ENCODE measurements around the gene GZMA. TPM values are rescaled to one million over a fixed set of nuclear protein-coding genes. Genes with fewer than 3 reads are reported as not detected.

The GZMA gene
- total RNA-seq, 6 experiments from 2014 or later: not detected

DNA sequence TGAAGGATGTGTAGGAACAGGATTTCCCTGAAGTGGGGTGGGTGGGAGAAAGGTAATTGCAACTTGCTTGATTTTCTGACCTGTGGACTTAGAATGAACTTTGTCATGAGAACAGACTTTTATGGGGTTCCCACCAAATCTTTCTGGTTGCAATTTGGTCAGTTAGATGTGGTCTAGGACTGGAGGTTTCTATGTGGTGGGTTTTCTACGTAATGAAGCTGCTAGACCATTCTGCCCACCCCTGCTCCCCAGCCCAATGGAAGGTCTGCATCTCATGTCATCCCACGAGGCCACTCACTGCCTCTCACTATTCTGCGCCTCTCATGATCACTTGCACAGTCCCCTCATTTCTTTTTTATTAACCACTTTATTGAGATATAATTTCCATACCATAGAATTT, 37.9 kb upstream of the GZMA start:
- Mint-ChIP-seq H3K36me3 (ENCODE audit: low read depth) (no peaks in the 10 kb centered on the region), H3K4me1 (ENCODE audit: low read depth) (peaks cover 50% of the 10 kb centered on the region), H3K27me3 (ENCODE audit: insufficient read depth) (no peaks in the 10 kb centered on the region), H3K4me3 (peak overlapping the region; percentile 63; the same call in 1 of the 2 replicates), H3K27ac (peak overlapping the region; percentile 78), H3K9me3 (no peaks in the 10 kb centered on the region)
- no peak for DNase-seq
- TF ChIP-seq, protein P1, sequence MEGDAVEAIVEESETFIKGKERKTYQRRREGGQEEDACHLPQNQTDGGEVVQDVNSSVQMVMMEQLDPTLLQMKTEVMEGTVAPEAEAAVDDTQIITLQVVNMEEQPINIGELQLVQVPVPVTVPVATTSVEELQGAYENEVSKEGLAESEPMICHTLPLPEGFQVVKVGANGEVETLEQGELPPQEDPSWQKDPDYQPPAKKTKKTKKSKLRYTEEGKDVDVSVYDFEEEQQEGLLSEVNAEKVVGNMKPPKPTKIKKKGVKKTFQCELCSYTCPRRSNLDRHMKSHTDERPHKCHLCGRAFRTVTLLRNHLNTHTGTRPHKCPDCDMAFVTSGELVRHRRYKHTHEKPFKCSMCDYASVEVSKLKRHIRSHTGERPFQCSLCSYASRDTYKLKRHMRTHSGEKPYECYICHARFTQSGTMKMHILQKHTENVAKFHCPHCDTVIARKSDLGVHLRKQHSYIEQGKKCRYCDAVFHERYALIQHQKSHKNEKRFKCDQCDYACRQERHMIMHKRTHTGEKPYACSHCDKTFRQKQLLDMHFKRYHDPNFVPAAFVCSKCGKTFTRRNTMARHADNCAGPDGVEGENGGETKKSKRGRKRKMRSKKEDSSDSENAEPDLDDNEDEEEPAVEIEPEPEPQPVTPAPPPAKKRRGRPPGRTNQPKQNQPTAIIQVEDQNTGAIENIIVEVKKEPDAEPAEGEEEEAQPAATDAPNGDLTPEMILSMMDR (IDR thresholded peaks at IDR 0.05): no peak

DNA sequence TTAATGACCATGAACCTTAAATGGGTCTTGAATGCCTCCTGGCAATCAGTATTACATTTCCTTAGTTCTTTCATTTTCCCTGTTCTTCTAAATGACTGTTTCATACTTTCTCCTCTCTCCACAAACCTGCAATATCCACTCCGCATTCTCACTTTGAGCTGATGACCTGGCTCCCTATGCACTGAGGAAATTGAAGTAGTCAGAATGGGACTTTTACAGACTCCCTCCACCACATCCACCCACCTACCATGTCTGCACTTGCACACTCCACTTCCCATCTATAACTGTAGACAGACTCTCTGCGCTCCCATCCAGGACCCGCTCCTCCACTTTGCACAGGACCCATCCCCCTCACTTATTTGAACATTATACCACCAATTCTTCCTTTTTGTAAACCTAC, 36.2 kb upstream of the GZMA start:
- Mint-ChIP-seq H3K4me1 (ENCODE audit: low read depth) (peaks cover 50% of the 10 kb centered on the region), H3K9me3 (no peaks in the 10 kb centered on the region), H3K4me3 (no peak overlapping the region), H3K27ac (no peak overlapping the region), H3K36me3 (ENCODE audit: low read depth) (no peaks in the 10 kb centered on the region), H3K27me3 (ENCODE audit: insufficient read depth) (no peaks in the 10 kb centered on the region; the same call in 1 of the 2 replicates)
- DNase-seq: no peak
- TF ChIP-seq, protein P1 (IDR thresholded peaks at IDR 0.05): no peak

DNA sequence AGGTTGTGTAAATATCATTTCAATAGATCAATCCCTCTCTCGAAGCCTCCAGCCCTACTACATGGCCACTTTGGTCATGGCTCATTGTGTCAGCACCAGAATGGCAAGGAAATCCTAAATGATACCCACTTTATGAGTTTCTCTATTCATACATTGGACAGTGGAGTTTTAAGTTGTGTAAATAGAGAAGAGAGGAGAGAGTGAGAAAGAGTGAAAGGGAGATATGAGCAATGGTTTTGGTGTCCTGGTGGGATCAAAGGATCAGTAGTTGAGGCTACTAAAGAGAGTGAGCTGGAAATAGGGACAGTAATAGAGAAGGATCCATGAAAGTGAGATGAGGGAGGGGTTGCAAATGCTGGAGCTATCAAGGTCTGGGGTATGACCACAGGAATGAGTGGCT, 31.5 kb upstream of the GZMA start:
- no peak for DNase-seq
- Mint-ChIP-seq H3K4me3 (no peak overlapping the region), H3K27me3 (ENCODE audit: insufficient read depth) (no peaks in the 10 kb centered on the region; the same call in 1 of the 2 replicates), H3K9me3 (no peaks in the 10 kb centered on the region), H3K4me1 (ENCODE audit: low read depth) (peaks cover 21% of the 10 kb centered on the region; the same call in 1 of the 2 replicates), H3K36me3 (ENCODE audit: low read depth) (no peaks in the 10 kb centered on the region), H3K27ac (no peak overlapping the region)
- TF ChIP-seq, protein P1 (IDR thresholded peaks at IDR 0.05): no peak

DNA sequence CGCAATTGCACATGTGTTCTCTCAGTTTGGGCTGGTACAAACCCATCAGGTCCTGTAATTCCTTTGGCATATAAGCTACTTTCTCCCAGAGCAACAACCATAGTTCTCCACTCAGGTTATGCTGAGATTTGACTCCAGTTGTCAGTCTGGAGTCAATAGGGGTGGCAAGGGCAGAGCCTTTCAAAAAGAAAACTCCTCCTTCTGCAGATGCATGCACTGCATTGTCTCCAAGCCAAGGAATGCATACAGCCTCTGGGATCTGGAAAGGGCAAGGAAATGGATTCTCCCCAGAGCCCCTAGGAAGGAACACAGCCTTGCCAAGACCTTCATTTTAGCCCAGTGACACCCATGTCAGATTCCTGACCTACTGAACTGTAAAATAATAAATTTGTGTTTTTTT, 31.0 kb upstream of the GZMA start:
- TF ChIP-seq, protein P1 (IDR thresholded peaks at IDR 0.05): no peak
- Mint-ChIP-seq H3K9me3 (no peaks in the 10 kb centered on the region), H3K27me3 (ENCODE audit: insufficient read depth) (no peaks in the 10 kb centered on the region; the same call in 1 of the 2 replicates)

DNA sequence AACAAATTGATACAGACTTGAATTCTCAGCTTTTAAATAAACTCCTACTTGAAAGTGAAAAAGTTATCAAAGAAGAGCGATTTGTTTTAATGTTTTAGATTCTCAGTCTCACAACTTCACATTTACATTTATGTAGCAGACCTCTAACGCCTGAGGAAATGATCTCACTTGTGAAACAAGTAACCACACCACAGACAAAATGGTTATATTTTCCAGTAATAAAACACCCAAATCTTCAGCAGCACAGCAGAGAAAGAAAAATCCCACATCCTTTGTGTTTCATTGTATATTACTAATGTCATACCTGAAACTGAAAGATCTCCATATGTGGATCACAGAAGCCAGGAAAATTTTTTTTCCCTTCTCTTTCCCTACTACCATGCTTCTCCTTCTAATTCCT, 29.8 kb upstream of the GZMA start:
- Mint-ChIP-seq H3K4me3 (no peak overlapping the region), H3K36me3 (ENCODE audit: low read depth) (0 out of 2 replicates have a peak, but pooled peaks cover 5% of the 10 kb centered on the region), H3K27ac (no peak overlapping the region), H3K4me1 (ENCODE audit: low read depth) (peaks cover 9% of the 10 kb centered on the region; the same call in 1 of the 2 replicates), H3K27me3 (ENCODE audit: insufficient read depth) (no peaks in the 10 kb centered on the region; the same call in 1 of the 2 replicates), H3K9me3 (no peaks in the 10 kb centered on the region)
- DNase-seq: no peak
- TF ChIP-seq, protein P1 (IDR thresholded peaks at IDR 0.05): no peak

More for the DNA sequence above, 31.0 kb upstream of the GZMA start:
- Mint-ChIP-seq H3K4me3 (no peak overlapping the region), H3K4me1 (ENCODE audit: low read depth) (peaks cover 19% of the 10 kb centered on the region; the same call in 1 of the 2 replicates), H3K27ac (no peak overlapping the region), H3K36me3 (ENCODE audit: low read depth) (no peaks in the 10 kb centered on the region)
- no peak for DNase-seq
